Ishikawa (cell line): ENCODE results near the gene CBARP.
A peak's percentile ranks its signal among the peaks of the same experiment; 100 is the strongest.

Experiments used
- CEBPB ChIP-seq: IDR thresholded peaks from 2 replicates; pipeline ENCODE4 v1.6.1; 2012
- CREB1 ChIP-seq: IDR thresholded peaks from 2 replicates; pipeline ENCODE4 v1.6.1; 2012; ENCODE audit warnings: low read depth
- EGR1 ChIP-seq: IDR thresholded peaks from 2 replicates; pipeline ENCODE4 v1.6.1; 2012
- EP300 ChIP-seq: IDR thresholded peaks from 2 replicates; pipeline ENCODE4 v1.6.1; 2012; ENCODE audit warnings: borderline replicate concordance
- FOXM1 ChIP-seq: IDR thresholded peaks from 2 replicates; pipeline ENCODE4 v1.6.1; 2012; ENCODE audit warnings: low read depth, borderline replicate concordance
- NFIC ChIP-seq: IDR thresholded peaks from 2 replicates; pipeline ENCODE4 v1.6.1; 2012
- TAF1 ChIP-seq: IDR thresholded peaks from 2 replicates; pipeline ENCODE4 v1.6.1; 2012; ENCODE audit warnings: low read depth, mild to moderate bottlenecking
- TEAD4 ChIP-seq: IDR thresholded peaks from 2 replicates; pipeline ENCODE4 v1.6.1; 2012
- ZBTB7A ChIP-seq: IDR thresholded peaks from 2 replicates; pipeline ENCODE4 v1.6.1; 2012; ENCODE audit warnings: low read depth
- TF ChIP-seq, protein P1 (sequence below): IDR thresholded peaks from 2 replicates; pipeline ENCODE4 v1.6.1; 2012
- TF ChIP-seq, protein P2 (sequence below): IDR thresholded peaks from 2 replicates; pipeline ENCODE4 v1.6.1; 2012
- TF ChIP-seq, protein P3 (sequence below): IDR thresholded peaks from 2 replicates; pipeline ENCODE4 v1.6.1; 2012; ENCODE audit warnings: low read depth, mild to moderate bottlenecking

DNA sequence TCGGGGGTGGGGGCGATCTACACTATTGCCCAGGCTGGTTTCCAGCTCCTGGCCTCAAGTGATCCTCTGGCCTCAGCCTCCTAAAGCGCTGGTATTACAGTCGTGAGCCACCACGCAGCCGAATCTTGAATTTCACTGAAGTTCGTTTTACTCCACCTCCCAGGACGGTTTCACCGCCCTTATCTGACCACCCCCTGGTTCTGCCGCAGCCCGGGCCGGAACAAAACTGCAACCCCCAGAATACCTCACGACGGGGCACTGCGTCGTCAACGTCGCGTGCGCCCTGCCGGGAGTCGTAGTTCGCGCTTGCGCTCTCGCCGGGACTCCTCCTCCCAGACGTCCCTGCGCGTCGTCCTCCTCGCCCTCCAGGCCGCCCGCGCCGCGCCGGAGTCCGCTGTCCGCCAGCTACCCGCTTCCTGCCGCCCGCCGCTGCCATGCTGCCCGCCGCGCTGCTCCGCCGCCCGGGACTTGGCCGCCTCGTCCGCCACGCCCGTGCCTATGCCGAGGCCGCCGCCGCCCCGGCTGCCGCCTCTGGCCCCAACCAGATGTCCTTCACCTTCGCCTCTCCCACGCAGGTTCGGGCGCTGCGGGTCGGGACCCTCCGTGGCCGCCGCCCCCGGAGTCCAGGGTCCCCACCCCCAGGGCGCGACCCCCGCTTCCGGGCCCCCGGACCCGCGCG, 3.8 kb upstream of the CBARP start, which contains the start of gene ATP5F1D:
- TF ChIP-seq, protein P1, sequence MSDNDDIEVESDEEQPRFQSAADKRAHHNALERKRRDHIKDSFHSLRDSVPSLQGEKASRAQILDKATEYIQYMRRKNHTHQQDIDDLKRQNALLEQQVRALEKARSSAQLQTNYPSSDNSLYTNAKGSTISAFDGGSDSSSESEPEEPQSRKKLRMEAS: peak; percentile 61; the same call in 1 of the 2 replicates
- TF ChIP-seq TAF1 (peak; percentile 76; the same call in 1 of the 2 replicates), CREB1 (peak; percentile 80), NFIC (no peak), ZBTB7A (peak; percentile 59; the same call in 1 of the 2 replicates), EGR1 (no peak), CEBPB (no peak), EP300 (no peak), FOXM1 (no peak), TEAD4 (no peak)
- TF ChIP-seq, protein P2, sequence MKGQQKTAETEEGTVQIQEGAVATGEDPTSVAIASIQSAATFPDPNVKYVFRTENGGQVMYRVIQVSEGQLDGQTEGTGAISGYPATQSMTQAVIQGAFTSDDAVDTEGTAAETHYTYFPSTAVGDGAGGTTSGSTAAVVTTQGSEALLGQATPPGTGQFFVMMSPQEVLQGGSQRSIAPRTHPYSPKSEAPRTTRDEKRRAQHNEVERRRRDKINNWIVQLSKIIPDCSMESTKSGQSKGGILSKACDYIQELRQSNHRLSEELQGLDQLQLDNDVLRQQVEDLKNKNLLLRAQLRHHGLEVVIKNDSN: peak; percentile 45; the same call in 1 of the 2 replicates
- TF ChIP-seq, protein P3, sequence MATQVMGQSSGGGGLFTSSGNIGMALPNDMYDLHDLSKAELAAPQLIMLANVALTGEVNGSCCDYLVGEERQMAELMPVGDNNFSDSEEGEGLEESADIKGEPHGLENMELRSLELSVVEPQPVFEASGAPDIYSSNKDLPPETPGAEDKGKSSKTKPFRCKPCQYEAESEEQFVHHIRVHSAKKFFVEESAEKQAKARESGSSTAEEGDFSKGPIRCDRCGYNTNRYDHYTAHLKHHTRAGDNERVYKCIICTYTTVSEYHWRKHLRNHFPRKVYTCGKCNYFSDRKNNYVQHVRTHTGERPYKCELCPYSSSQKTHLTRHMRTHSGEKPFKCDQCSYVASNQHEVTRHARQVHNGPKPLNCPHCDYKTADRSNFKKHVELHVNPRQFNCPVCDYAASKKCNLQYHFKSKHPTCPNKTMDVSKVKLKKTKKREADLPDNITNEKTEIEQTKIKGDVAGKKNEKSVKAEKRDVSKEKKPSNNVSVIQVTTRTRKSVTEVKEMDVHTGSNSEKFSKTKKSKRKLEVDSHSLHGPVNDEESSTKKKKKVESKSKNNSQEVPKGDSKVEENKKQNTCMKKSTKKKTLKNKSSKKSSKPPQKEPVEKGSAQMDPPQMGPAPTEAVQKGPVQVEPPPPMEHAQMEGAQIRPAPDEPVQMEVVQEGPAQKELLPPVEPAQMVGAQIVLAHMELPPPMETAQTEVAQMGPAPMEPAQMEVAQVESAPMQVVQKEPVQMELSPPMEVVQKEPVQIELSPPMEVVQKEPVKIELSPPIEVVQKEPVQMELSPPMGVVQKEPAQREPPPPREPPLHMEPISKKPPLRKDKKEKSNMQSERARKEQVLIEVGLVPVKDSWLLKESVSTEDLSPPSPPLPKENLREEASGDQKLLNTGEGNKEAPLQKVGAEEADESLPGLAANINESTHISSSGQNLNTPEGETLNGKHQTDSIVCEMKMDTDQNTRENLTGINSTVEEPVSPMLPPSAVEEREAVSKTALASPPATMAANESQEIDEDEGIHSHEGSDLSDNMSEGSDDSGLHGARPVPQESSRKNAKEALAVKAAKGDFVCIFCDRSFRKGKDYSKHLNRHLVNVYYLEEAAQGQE: no peak
